CD4-positive, alpha-beta T cell (primary cell): Measurements from ENCODE around the gene MET. TPM values are rescaled to one million over a fixed set of nuclear protein-coding genes. Genes with fewer than 3 reads are reported as not detected.

Source experiments
- ATAC-seq: fragments of 200-7000 bp; cut with Tn5 transposase; one replicate; pipeline ENCODE4 v1.10.0; 2022; ENCODE audit warnings: mild to moderate bottlenecking; ENCODE audit not compliant: poor library complexity
- CTCF ChIA-PET: fragments of 350-600 bp; sonication (Branson Sonifier 250); formaldehyde crosslinking; loops from one replicate; lab custom pipeline; 2021; ENCODE audit warnings: antibody characterized with exemption, inconsistent platforms; lab: Charles Lee
- POLR2A ChIA-PET: fragments of 350-600 bp; sonication (Branson Sonifier 250); formaldehyde crosslinking; loops from one replicate; lab custom pipeline; 2021; ENCODE audit warnings: antibody characterized with exemption, inconsistent platforms; lab: Charles Lee
- DNase-seq, 14 experiments: peaks; one replicate each; pipeline ENCODE4 v3.0.0-alpha.2; 2013 to 2020; ENCODE audit warnings: mixed read lengths in 2 of 14
- H3K27ac ChIP-seq, 2 donors: one replicate each; pipeline versions ENCODE4 v1.5.1 to v1.7.0; 2013; ENCODE audit warnings: low read length in 2 of 2, low read depth in 1 of 2, mild to moderate bottlenecking in 1 of 2
- H3K27me3 ChIP-seq, 2 experiments: 1 replicate in 1 of 2; 2 replicates in 1 of 2; pipeline versions ENCODE4 v1.6.1 to v1.7.0; 2013; ENCODE audit warnings: low read length in 2 of 2, control low read depth in 1 of 2, mild to moderate bottlenecking in 1 of 2, moderate library complexity in 1 of 2; ENCODE audit not compliant: insufficient read depth in 2 of 2, control insufficient read depth in 1 of 2
- H3K36me3 ChIP-seq: one replicate; pipeline ENCODE4 v1.6.1; 2013; ENCODE audit warnings: low read length, control low read depth; ENCODE audit not compliant: insufficient read depth
- H3K4me1 ChIP-seq: one replicate; pipeline ENCODE4 v1.6.1; 2013; ENCODE audit warnings: low read length, control low read depth; ENCODE audit not compliant: insufficient read depth
- H3K4me3 ChIP-seq: one replicate; pipeline ENCODE4 v1.5.1; 2013; ENCODE audit warnings: mild to moderate bottlenecking, low read length, moderate library complexity
- H3K9me3 ChIP-seq, 2 experiments: 1 replicate in 1 of 2; 2 replicates in 1 of 2; pipeline versions ENCODE4 v1.6.1 to v1.7.0; 2013; ENCODE audit warnings: low read length in 2 of 2, mild to moderate bottlenecking in 2 of 2, control low read depth in 1 of 2, moderate library complexity in 1 of 2; ENCODE audit not compliant: control insufficient read depth in 1 of 2, insufficient read depth in 1 of 2
- H3K27ac Mint-ChIP-seq: one replicate; pipeline ENCODE4 v1.8.0; 2020; ENCODE audit warnings: mixed read lengths
- H3K27me3 Mint-ChIP-seq: one replicate; pipeline ENCODE4 v1.8.0; 2021; ENCODE audit warnings: mixed read lengths
- H3K36me3 Mint-ChIP-seq: one replicate; pipeline ENCODE4 v1.8.0; 2021; ENCODE audit warnings: low read depth, mixed read lengths
- H3K4me1 Mint-ChIP-seq: one replicate; pipeline ENCODE4 v1.8.0; 2021; ENCODE audit warnings: low read depth, mixed read lengths
- H3K4me3 Mint-ChIP-seq: one replicate; pipeline ENCODE4 v1.8.0; 2020; ENCODE audit warnings: mild to moderate bottlenecking, mixed read lengths
- H3K9me3 Mint-ChIP-seq: one replicate; pipeline ENCODE4 v1.8.0; 2020; ENCODE audit warnings: mixed read lengths
- CTCF ChIP-seq: fragments of 200-600 bp; IDR thresholded peaks from one replicate; pipeline ENCODE4 v1.8.0; 2022; ENCODE audit warnings: antibody characterized with exemption, mild to moderate bottlenecking
- intact Hi-C, 2 experiments: fragments of 100-400 bp; cut with DNase I in 1 of 2; cut with micrococcal nuclease in 1 of 2; formaldehyde crosslinking; loops; one replicate each; pipeline versions ENCODE4 v1.15.1 to v1.9.0; 2023 to 2025; cut with DNase I, micrococcal nuclease
- total RNA-seq, 174 experiments: library from RNA in 2 of 174; stranded (reverse) in 2 of 174; gene quantifications; one replicate each; pipeline ENCODE4 v1.2.3 and lab custom pipeline; 2021 to 2026

Gene MET
- total RNA-seq, 2 experiments from 2014 or later = 0.14 TPM; not detected in 1

- CTCF ChIA-PET = no interaction called here
- H3K27ac Mint-ChIP-seq = no peak overlapping the region
- Histone ChIP-seq H3K4me1 (peaks cover 4% of the 10 kb centered on the region), H3K4me3 (no peak overlapping the region), H3K27ac (no peak overlapping the region), H3K36me3 (no peaks in the 10 kb centered on the region), H3K27me3 (peaks cover 22 to 41% of the 10 kb centered on the region in 2 experiments), H3K9me3 (peaks cover 0 to 5% of the 10 kb centered on the region in 2 experiments)
- H3K27me3 Mint-ChIP-seq = peaks cover 56% of the 10 kb centered on the region
- peaks cover 8% of the 10 kb centered on the region for H3K4me1 Mint-ChIP-seq
- POLR2A ChIA-PET = no interaction called here
- H3K36me3 Mint-ChIP-seq = no peaks in the 10 kb centered on the region
- DNase-seq (no peak), ATAC-seq (no peak)
- no peak overlapping the region for H3K4me3 Mint-ChIP-seq
- no peak for TF ChIP-seq CTCF
- H3K9me3 Mint-ChIP-seq = no peaks in the 10 kb centered on the region
- intact Hi-C loops = no loop called here
Measured at GRCh38 chr7:116669769-116670168, 2.2 kb upstream of the MET start.

- H3K4me3 ChIP-seq = no peak overlapping the region
- POLR2A ChIA-PET = no interaction called here
- H3K9me3 ChIP-seq = peaks cover 0 to 5% of the 10 kb centered on the region in 2 experiments
- no peaks in the 10 kb centered on the region for H3K36me3 ChIP-seq
- Mint-ChIP-seq H3K4me1 (peaks cover 8% of the 10 kb centered on the region), H3K27me3 (peaks cover 56% of the 10 kb centered on the region), H3K4me3 (no peak overlapping the region), H3K9me3 (no peaks in the 10 kb centered on the region), H3K36me3 (no peaks in the 10 kb centered on the region), H3K27ac (no peak overlapping the region)
- CTCF ChIA-PET = no interaction called here
- intact Hi-C loops = no loop called here
- no peak for ATAC-seq
- no peak overlapping the region for H3K27ac ChIP-seq
- DNase-seq = no peak
- H3K4me1 ChIP-seq = peaks cover 4% of the 10 kb centered on the region
- peaks cover 24 to 47% of the 10 kb centered on the region in 2 experiments for H3K27me3 ChIP-seq
- no peak for TF ChIP-seq CTCF
Measured at GRCh38 chr7:116670409-116671015, 1.5 kb upstream of the MET start.

- H3K4me3 ChIP-seq = no peak overlapping the region
- no peak overlapping the region for H3K4me3 Mint-ChIP-seq
- H3K27ac Mint-ChIP-seq = no peak overlapping the region
- CTCF ChIA-PET = no interaction called here
- DNase-seq (no peak), ATAC-seq (no peak)
- POLR2A ChIA-PET = no interaction called here
- H3K9me3 ChIP-seq = peaks cover 0 to 5% of the 10 kb centered on the region in 2 experiments
- H3K27ac ChIP-seq = no peak overlapping the region
- peaks cover 8% of the 10 kb centered on the region for H3K4me1 Mint-ChIP-seq
- no peak for TF ChIP-seq CTCF
- no peaks in the 10 kb centered on the region for H3K36me3 Mint-ChIP-seq
- no peaks in the 10 kb centered on the region for H3K9me3 Mint-ChIP-seq
- intact Hi-C loops = no loop called here
- peaks cover 4% of the 10 kb centered on the region for H3K4me1 ChIP-seq
- peaks cover 24 to 50% of the 10 kb centered on the region in 2 experiments for H3K27me3 ChIP-seq
- H3K36me3 ChIP-seq = no peaks in the 10 kb centered on the region
- H3K27me3 Mint-ChIP-seq = peaks cover 55% of the 10 kb centered on the region
Measured at GRCh38 chr7:116671111-116671510, 885 bp upstream of the MET start.
